Liver (tissue), 9 donors: ENCODE data around the gene UBASH3B. TPM values are rescaled to one million over a fixed set of nuclear protein-coding genes. Genes with fewer than 3 reads are reported as not detected.

Experiments
- DNase-seq: peaks from one replicate; pipeline ENCODE4 v3.0.0-alpha.2; 2017; ENCODE audit warnings: low spot score
- H3K27ac ChIP-seq, 2 donors: one replicate each; pipeline ENCODE4 v1.7.0; 2013; ENCODE audit warnings: inconsistent platforms in 2 of 2, low read length in 2 of 2, control low read depth in 1 of 2, low read depth in 1 of 2, mild to moderate bottlenecking in 1 of 2
- H3K27me3 ChIP-seq, 4 donors: one replicate each; pipeline versions ENCODE4 v1.6.1 to v1.7.0; 2013; ENCODE audit warnings: low read length in 3 of 4, inconsistent platforms in 1 of 4, mild to moderate bottlenecking in 1 of 4, moderate library complexity in 1 of 4; ENCODE audit not compliant: control insufficient read depth in 4 of 4, insufficient read depth in 4 of 4
- H3K36me3 ChIP-seq, 4 donors: one replicate each; pipeline versions ENCODE4 v1.6.1 to v1.7.0; 2013; ENCODE audit warnings: low read length in 3 of 4, mild to moderate bottlenecking in 3 of 4, low read depth in 1 of 4, moderate library complexity in 1 of 4; ENCODE audit not compliant: control insufficient read depth in 4 of 4, insufficient read depth in 3 of 4
- H3K4me1 ChIP-seq, 4 donors: one replicate each; pipeline versions ENCODE4 v1.6.1 to v1.7.0; 2013; ENCODE audit warnings: low read length in 3 of 4, mild to moderate bottlenecking in 3 of 4, moderate library complexity in 1 of 4; ENCODE audit not compliant: control insufficient read depth in 4 of 4, insufficient read depth in 4 of 4
- H3K4me3 ChIP-seq, 3 donors: one replicate each; pipeline versions ENCODE4 v1.6.1 to v1.7.0; 2013; ENCODE audit warnings: low read length in 3 of 3, control low read depth in 1 of 3, low read depth in 1 of 3, mild to moderate bottlenecking in 1 of 3
- H3K9ac ChIP-seq, 2 donors: one replicate each; pipeline ENCODE4 v1.7.0; 2013; ENCODE audit warnings: low read length in 2 of 2, mild to moderate bottlenecking in 2 of 2, moderate library complexity in 2 of 2, control low read depth in 1 of 2, low read depth in 1 of 2
- H3K9me3 ChIP-seq, 4 donors: one replicate each; pipeline versions ENCODE4 v1.6.1 to v1.7.0; 2013; ENCODE audit warnings: low read length in 3 of 4; ENCODE audit not compliant: control insufficient read depth in 4 of 4
- FOXA1 ChIP-seq: IDR thresholded peaks from 2 replicates; pipeline ENCODE4 v1.6.1; 2016; ENCODE audit warnings: antibody characterized with exemption
- GABPA ChIP-seq, 2 donors: IDR thresholded peaks in 1 of 2; conservative IDR thresholded peaks in 1 of 2; 2 replicates each; pipeline ENCODE4 v1.6.1; 2016; ENCODE audit warnings: antibody characterized with exemption in 2 of 2, mild to moderate bottlenecking in 1 of 2, moderate library complexity in 1 of 2
- HNF4A ChIP-seq, 2 donors: conservative IDR thresholded peaks; 2 replicates each; pipeline ENCODE4 v1.6.1; 2016; ENCODE audit warnings: antibody characterized with exemption in 2 of 2, mild to moderate bottlenecking in 2 of 2
- JUND ChIP-seq, 2 donors: IDR thresholded peaks; 2 replicates each; pipeline ENCODE4 v1.6.1; 2016; ENCODE audit warnings: antibody characterized with exemption in 2 of 2
- SP1 ChIP-seq: IDR thresholded peaks from 2 replicates; pipeline ENCODE4 v1.6.1; 2018; ENCODE audit warnings: antibody characterized with exemption, mild to moderate bottlenecking
- WGBS: extraction: QIAGEN DNeasy Blood & Tissue Kit; methylation state at CpG from one replicate; pipeline ENCODE4 v1.1.7; 2013; 5-methylcytosine and 5-hydroxymethylcytosine counted together
- polyA plus RNA-seq, 2 donors: library from polyadenylated mRNA; stranded (reverse) in 1 of 2; unstranded in 1 of 2; fragments of 200-250 nt in 1 of 2; fragments of >200 nt in 1 of 2; fragmentation: Nextera tagmentation in 1 of 2; extraction: Ambion mirVana in 1 of 2; gene quantifications; one replicate each; pipeline versions ENCODE4 v1.2.1 to v1.2.3, GENCODE V29; 2013 to 2015
- total RNA-seq, 2 donors: library from RNA; depleted of rRNA; stranded (reverse); fragments of >200 nt; gene quantifications; one replicate each; pipeline ENCODE4 v1.2.3, GENCODE V29; 2014
- TF ChIP-seq, protein P1 (sequence below): IDR thresholded peaks from 2 replicates; pipeline ENCODE4 v1.6.1; 2016; ENCODE audit warnings: antibody characterized with exemption, mild to moderate bottlenecking
- TF ChIP-seq, protein P2 (sequence below): IDR thresholded peaks from 2 replicates; pipeline ENCODE4 v1.6.1; 2016; ENCODE audit warnings: antibody characterized with exemption
- donor health status: healthy.
- donor health status: healthy.
- donor health status: healthy.
- donor health status: healthy.
- donor health status: healthy.

The UBASH3B gene
- total and polyA plus RNA-seq, 4 donors: 0.48 to 5.5 (median 2.5) TPM

DNA sequence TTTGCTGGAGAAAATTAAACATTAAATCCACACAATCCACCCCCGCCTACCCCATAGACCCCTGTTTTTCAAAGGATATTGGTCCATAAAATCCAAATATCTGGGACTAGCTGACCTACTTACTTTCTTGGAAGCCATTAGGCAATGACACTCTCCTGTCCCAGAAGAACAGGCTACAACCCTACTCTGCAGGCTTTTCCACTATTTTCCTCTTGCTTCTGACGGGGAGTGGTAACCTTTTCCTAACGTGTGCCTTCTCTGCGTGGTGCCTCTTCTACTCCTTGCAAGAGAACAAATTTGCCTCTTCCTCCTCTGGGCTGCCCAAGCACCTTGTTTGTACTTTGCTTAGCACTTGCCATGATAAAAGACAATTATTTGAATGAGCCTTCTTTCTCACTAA is 51.6 kb downstream of the UBASH3B start:
- Histone ChIP-seq H3K27ac (no peak overlapping the region), H3K4me1 (no peaks in the 10 kb centered on the region), H3K9me3 (no peaks in the 10 kb centered on the region), H3K36me3 (no peaks in the 10 kb centered on the region), H3K4me3 (no peak overlapping the region), H3K27me3 (no peaks in the 10 kb centered on the region), H3K9ac (no peak overlapping the region)
- WGBS: 76% methylated on average over 4 of the region's 4 CpGs
- DNase-seq: no peak
- TF ChIP-seq, protein P1, sequence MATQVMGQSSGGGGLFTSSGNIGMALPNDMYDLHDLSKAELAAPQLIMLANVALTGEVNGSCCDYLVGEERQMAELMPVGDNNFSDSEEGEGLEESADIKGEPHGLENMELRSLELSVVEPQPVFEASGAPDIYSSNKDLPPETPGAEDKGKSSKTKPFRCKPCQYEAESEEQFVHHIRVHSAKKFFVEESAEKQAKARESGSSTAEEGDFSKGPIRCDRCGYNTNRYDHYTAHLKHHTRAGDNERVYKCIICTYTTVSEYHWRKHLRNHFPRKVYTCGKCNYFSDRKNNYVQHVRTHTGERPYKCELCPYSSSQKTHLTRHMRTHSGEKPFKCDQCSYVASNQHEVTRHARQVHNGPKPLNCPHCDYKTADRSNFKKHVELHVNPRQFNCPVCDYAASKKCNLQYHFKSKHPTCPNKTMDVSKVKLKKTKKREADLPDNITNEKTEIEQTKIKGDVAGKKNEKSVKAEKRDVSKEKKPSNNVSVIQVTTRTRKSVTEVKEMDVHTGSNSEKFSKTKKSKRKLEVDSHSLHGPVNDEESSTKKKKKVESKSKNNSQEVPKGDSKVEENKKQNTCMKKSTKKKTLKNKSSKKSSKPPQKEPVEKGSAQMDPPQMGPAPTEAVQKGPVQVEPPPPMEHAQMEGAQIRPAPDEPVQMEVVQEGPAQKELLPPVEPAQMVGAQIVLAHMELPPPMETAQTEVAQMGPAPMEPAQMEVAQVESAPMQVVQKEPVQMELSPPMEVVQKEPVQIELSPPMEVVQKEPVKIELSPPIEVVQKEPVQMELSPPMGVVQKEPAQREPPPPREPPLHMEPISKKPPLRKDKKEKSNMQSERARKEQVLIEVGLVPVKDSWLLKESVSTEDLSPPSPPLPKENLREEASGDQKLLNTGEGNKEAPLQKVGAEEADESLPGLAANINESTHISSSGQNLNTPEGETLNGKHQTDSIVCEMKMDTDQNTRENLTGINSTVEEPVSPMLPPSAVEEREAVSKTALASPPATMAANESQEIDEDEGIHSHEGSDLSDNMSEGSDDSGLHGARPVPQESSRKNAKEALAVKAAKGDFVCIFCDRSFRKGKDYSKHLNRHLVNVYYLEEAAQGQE: no peak
- TF ChIP-seq GABPA (IDR thresholded peaks at IDR 0.05 in 1 of 2, conservative IDR thresholded peaks at IDR 0.05 in 1 of 2) (no peak), JUND (IDR thresholded peaks at IDR 0.05) (no peak), SP1 (no peak), FOXA1 (no peak), HNF4A (conservative IDR thresholded peaks at IDR 0.05) (no peak)
- TF ChIP-seq, protein P2, sequence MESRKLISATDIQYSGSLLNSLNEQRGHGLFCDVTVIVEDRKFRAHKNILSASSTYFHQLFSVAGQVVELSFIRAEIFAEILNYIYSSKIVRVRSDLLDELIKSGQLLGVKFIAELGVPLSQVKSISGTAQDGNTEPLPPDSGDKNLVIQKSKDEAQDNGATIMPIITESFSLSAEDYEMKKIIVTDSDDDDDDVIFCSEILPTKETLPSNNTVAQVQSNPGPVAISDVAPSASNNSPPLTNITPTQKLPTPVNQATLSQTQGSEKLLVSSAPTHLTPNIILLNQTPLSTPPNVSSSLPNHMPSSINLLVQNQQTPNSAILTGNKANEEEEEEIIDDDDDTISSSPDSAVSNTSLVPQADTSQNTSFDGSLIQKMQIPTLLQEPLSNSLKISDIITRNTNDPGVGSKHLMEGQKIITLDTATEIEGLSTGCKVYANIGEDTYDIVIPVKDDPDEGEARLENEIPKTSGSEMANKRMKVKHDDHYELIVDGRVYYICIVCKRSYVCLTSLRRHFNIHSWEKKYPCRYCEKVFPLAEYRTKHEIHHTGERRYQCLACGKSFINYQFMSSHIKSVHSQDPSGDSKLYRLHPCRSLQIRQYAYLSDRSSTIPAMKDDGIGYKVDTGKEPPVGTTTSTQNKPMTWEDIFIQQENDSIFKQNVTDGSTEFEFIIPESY: no peak

- no peak overlapping the region for H3K27ac ChIP-seq
- H3K27me3 ChIP-seq: no peaks in the 10 kb centered on the region
- H3K9me3 ChIP-seq: no peaks in the 10 kb centered on the region
- no peak overlapping the region for H3K9ac ChIP-seq
- H3K36me3 ChIP-seq: no peaks in the 10 kb centered on the region
- no peak overlapping the region for H3K4me3 ChIP-seq
- TF ChIP-seq, protein P1: no peak
- TF ChIP-seq SP1: no peak
- TF ChIP-seq, protein P2: no peak
- DNase-seq: no peak
- H3K4me1 ChIP-seq: no peaks in the 10 kb centered on the region
- WGBS: 73% methylated on average over 4 of the region's 4 CpGs
Measured at GRCh38 chr11:122707901-122708300, 52.4 kb downstream of the UBASH3B start.
